K562 (cell line): Measurements from ENCODE around the gene ZCCHC8.

Experiments used
- ATF3 ChIP-seq, 2 experiments: fragments of 450-650 bp in 1 of 2; sonication (generic) in 1 of 2; formaldehyde crosslinking in 1 of 2; IDR thresholded peaks in 1 of 2; conservative IDR thresholded peaks in 1 of 2; 2 replicates each; pipeline versions ENCODE4 v1.6.1 to v1.8.1; 2016 to 2023; ENCODE audit warnings: mild to moderate bottlenecking in 2 of 2, moderate library complexity in 2 of 2, inconsistent platforms in 1 of 2, missing genetic modification reagents in 1 of 2
- CCAR2 ChIP-seq: fragments of 200-400 bp; formaldehyde crosslinking; IDR thresholded peaks from 2 replicates; pipeline ENCODE4 v1.6.1; 2017; ENCODE audit warnings: mild to moderate bottlenecking, low read depth, low read length
- EP300 ChIP-seq: IDR thresholded peaks from 2 replicates; pipeline ENCODE4 v1.6.1; 2012; ENCODE audit warnings: low read length, improper control_type of control experiment
- ESRRA ChIP-seq: fragments of 450-650 bp; IDR thresholded peaks from 2 replicates; pipeline ENCODE4 v1.6.1; 2014; ENCODE audit warnings: low read depth, mild to moderate bottlenecking, moderate library complexity, borderline replicate concordance
- PBX2 ChIP-seq, 2 experiments: IDR thresholded peaks in 1 of 2; conservative IDR thresholded peaks in 1 of 2; 2 replicates each; pipeline ENCODE4 v1.6.1; 2016; ENCODE audit warnings: low read depth in 2 of 2, mild to moderate bottlenecking in 1 of 2, missing compliant biosample characterization in 1 of 2, missing genetic modification characterization in 1 of 2, moderate library complexity in 1 of 2
- RBM39 ChIP-seq: fragments of 200-400 bp; formaldehyde crosslinking; optimal IDR thresholded peaks from 2 replicates; pipeline ENCODE3; 2018; ENCODE audit warnings: low read depth, low read length
- ZNF395 ChIP-seq: fragments of 200-800 bp; sonication (Bioruptor generic); IDR thresholded peaks from 2 replicates; pipeline ENCODE4 v1.6.1; 2017; ENCODE audit warnings: missing genetic modification characterization, missing compliant biosample characterization

GRCh38 chr12:122528582-122528981 lies 27.9 kb upstream of the ZCCHC8 start:
- TF ChIP-seq PBX2 (CRISPR knock-in tag; IDR thresholded peaks at IDR 0.05; ENCODE audit: low read depth) (no peak), PBX2 (tag; conservative IDR thresholded peaks at IDR 0.05; ENCODE audit: low read depth) (no peak), CCAR2 (no peak), EP300 (no peak), RBM39 (no peak), ZNF395 (CRISPR knock-in tag) (no peak), ATF3 (IDR thresholded peaks at IDR 0.05) (no peak), ATF3 (CRISPR knock-in tag; conservative IDR thresholded peaks at IDR 0.05) (no peak), ESRRA (no peak)
